Activated T-cell treated with anti-CD3 and anti-CD28 coated beads, Interleukin-2, amount 50 U/mL, for 1 hour (primary cell): ENCODE data around the gene ARHGAP31.
A peak's percentile ranks its signal among the peaks of the same experiment; 100 is the strongest.
"Not testable (repeated sequence)": the region's sequence is repeated elsewhere in the genome, so short reads cannot be mapped to it uniquely, and the experiment has no call there.

Source experiments
- DNase-seq: peaks from one replicate; pipeline ENCODE4 v3.0.0-alpha.2; 2020

ARHGAP31 gene

GRCh38 chr3:119294696-119295671, 801 bp downstream of the ARHGAP31 start:
- peak; percentile 73 for DNase-seq

GRCh38 chr3:119295816-119296726, 1.9 kb downstream of the ARHGAP31 start:
- DNase-seq, result no peak

- DNase-seq, result no peak
These were observed 2.5 kb downstream of the ARHGAP31 start for GRCh38 chr3:119296727-119297122.

- no peak for DNase-seq
These were observed 3.0 kb downstream of the ARHGAP31 start for GRCh38 chr3:119297169-119297568.

GRCh38 chr3:119298565-119298941, 4.4 kb downstream of the ARHGAP31 start:
- DNase-seq, result no peak

GRCh38 chr3:119300991-119301391, 6.8 kb downstream of the ARHGAP31 start:
- no peak for DNase-seq

- DNase-seq, result no peak
These were observed 7.5 kb downstream of the ARHGAP31 start for GRCh38 chr3:119301662-119302061.

- DNase-seq, result no peak
These were observed 8.7 kb downstream of the ARHGAP31 start for GRCh38 chr3:119302697-119303551.

GRCh38 chr3:119304201-119304713, 10.1 kb downstream of the ARHGAP31 start:
- DNase-seq, result no peak

- DNase-seq, result no peak
These were observed 11.1 kb downstream of the ARHGAP31 start for GRCh38 chr3:119305286-119305685.

- DNase-seq, result not testable (repeated sequence)
These were observed 12.2 kb downstream of the ARHGAP31 start for GRCh38 chr3:119306378-119306777.

- DNase-seq, result no peak
These were observed 14.2 kb downstream of the ARHGAP31 start for GRCh38 chr3:119308355-119308754.

GRCh38 chr3:119309591-119309990, 15.4 kb downstream of the ARHGAP31 start:
- DNase-seq, result no peak

- no peak for DNase-seq
These were observed 15.9 kb downstream of the ARHGAP31 start for GRCh38 chr3:119310071-119310470.

GRCh38 chr3:119311081-119311925, 17.1 kb downstream of the ARHGAP31 start:
- DNase-seq, result no peak

- DNase-seq, result no peak
These were observed 19.3 kb downstream of the ARHGAP31 start for GRCh38 chr3:119313461-119313860.

- no peak for DNase-seq
These were observed 20.6 kb downstream of the ARHGAP31 start for GRCh38 chr3:119314821-119315220.

GRCh38 chr3:119315600-119316312, 21.6 kb downstream of the ARHGAP31 start:
- DNase-seq, result no peak

- DNase-seq, result no peak
These were observed 22.1 kb downstream of the ARHGAP31 start for GRCh38 chr3:119316313-119316670.

GRCh38 chr3:119318876-119319275, 24.7 kb downstream of the ARHGAP31 start:
- no peak for DNase-seq

GRCh38 chr3:119319311-119319710, 25.1 kb downstream of the ARHGAP31 start:
- DNase-seq, result no peak
